Kidney capillary endothelial cell (primary cell): ENCODE results near the gene CYTH3.

ENCODE experiments used
- DNase-seq: peaks from one replicate; pipeline ENCODE4 v3.0.0-alpha.2; 2018; ENCODE audit warnings: low spot score

The CYTH3 gene

DNA sequence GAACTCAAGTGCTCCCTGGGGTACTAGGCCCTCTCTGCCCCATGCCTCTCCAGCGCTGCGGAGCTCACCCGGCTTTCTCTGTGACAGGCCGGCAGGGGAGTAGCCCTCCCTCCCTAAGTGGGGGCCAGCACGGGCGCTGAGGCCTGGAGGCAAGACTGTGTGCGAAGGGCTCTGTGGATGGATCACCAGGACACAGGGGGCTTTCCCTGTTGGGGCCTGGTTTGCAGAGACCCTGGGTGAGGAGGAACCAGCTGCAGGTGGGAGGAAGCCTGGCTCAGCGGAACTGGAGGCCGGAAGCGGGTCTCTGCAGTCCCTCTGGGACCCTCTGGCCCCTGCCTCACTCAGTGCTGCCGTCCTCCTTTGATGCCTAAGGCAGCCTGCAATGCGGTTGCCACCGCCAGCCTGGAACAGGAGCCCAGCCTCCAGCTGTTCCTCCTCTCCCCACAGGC, 106.0 kb downstream of the CYTH3 start:
- DNase-seq, result no peak

DNA sequence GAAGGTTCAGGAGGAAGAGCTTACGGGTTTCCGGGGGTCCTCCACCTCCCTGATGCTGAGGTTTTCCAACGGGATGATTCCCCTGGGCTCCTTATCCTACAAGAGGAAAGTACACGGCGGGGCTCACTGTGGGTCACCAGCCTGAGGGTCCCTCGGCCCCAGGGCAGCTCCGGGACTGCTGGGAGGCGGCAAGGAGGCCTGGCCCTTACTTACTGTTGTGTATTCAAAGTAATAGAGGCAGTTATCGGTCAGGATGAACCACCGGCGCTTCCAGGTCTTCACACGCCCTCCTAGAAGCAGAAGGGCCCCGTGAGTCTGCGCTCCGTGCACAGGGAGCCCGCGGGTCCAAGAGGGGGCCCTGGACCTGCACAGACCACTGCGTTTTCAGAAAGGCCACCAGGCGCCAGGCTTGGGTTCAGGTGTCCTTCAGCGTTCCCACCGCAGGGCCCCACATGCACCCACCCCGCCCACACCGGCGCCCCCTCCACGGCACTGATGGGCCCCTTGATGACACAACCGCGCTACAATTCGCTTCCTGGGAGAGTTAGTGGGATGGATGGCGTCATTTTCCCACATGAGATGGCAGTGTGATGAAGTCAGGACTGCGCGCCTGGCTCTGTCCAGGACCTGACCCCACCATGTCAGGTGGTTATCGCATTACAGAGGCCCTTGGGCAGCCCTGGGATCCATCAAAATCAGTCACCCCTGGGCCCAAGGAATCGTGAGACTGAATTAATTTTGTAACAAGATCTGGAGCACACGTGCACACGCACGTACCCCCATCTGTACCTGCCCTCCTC, 106.7 kb downstream of the CYTH3 start:
- DNase-seq, result no peak

DNA sequence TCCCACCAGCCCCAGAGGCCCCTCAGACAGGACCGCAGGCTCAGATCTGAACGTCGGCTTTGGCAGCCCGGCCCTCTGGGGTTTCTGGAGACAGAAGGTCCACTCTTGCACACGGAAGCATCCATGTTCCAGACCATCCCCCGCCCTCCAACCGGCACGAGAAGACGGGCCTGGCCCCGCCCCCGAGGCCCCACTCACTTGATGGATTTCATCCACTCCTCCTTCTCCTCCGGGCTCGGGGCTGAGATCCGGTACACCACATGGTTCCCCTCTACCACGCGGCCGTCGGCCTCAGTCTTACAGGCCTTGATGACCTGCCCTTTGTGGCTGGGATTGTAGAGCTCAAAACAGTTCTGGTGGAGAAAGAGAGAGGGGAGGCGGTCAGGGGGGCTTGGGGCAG, 107.3 kb downstream of the CYTH3 start:
- DNase-seq, result no peak

DNA sequence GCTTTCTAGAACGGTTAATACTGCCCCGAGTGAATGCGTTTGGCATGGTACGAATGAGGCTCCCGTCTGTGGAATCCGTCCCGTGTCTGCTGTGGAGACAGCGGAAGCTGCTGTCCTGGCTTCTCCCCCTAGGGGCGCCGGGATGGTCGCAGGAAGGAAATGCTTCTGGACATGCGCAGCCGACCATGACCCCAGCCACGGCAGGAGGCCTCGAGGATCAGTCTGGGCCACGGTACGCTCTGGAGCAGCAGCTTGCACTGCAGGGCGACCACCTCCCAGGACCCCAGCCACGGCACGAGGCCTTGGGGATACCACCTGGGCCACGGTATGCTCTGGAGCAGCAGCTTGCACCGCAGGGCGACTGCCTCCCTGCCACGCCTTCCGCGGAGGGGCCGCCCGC, 107.9 kb downstream of the CYTH3 start:
- peak; percentile 44 for DNase-seq

DNA sequence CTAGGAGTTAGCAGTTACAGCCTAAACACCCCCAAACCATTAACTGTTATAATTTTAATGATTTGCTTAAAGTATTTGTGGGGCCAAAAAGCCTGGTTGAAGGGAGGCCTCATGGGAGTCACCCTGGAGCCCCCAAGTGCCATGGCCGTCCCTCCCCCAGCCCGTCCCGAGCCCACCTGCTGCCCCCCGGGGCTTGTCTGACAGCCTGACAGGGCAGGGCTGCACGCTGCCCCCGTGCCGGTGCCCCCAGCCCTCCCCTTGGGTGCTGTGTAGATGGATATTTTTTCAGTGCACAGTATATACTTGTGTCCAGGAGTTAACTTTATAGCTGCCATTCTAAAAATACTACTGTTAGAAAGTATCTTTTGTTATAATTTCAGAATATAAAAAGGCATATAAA, 108.4 kb downstream of the CYTH3 start:
- no peak for DNase-seq

DNA sequence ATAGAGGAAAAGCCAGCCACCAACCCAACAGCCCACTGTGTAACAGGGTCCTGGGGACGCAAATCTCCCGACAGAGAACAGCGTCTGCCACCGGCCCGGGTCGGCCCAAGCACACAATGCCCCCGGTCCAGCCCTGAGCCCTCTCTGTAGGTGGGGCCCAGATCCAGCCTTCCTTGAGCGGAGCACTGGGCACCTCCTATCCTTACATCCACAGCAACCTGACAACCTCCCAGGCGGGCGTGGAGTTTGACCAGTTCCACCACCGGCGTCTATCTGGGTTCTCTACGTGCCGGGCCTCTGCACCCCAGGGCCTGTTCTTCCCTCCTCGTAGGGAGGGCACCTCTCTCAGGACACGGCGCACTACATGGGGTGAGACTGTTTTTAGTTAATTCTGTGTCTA, 109.0 kb downstream of the CYTH3 start:
- DNase-seq, result no peak

DNA sequence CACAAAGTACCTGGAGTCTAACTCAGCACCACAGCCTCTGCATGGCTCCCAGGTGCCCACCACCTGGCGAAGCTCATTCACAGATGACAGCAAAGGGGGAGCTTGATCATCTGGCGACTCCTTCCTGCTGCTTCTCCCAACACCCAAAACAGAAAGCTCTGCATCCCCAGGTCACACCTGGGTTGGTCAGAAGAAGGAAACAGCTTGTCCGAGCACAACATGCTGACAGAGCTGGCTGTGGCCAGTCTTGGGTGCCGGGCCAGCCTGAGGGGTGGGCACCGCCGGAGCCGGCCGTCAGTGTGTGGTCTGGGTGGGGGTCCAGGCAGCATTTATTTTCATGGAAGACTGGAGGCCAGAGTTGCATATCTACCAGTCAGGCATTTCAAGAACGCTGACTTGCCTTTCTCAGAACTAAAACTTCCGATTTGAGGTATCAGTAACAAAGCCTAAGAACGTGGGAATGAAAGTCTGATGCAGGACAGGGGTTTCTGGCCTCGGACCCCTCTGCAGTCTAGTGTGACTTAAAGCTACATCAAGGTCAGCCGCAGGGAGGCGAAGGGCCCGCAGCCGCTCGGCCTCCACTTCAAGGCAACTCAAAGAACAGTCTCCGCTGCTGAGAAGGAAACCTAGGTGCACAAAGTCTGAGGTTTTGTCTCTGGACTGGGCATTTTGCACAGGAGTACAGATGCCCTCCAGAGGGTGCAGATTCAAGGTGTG, 109.6 kb downstream of the CYTH3 start:
- no peak for DNase-seq

DNA sequence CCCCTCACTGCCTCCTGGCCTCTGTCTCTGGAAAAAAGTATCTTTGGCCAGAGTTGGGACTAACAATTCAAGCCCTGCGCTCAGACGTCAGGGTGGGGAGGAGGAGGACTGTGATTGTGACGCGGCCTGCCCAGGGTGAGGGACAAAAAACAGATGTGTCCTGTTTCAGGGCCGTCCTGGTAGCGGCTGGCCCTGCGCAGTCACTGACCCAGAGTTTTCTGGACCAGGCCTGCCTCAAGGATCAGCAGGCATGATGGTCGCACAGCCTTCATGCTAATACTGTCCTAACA, 110.1 kb downstream of the CYTH3 start:
- no peak for DNase-seq

DNA sequence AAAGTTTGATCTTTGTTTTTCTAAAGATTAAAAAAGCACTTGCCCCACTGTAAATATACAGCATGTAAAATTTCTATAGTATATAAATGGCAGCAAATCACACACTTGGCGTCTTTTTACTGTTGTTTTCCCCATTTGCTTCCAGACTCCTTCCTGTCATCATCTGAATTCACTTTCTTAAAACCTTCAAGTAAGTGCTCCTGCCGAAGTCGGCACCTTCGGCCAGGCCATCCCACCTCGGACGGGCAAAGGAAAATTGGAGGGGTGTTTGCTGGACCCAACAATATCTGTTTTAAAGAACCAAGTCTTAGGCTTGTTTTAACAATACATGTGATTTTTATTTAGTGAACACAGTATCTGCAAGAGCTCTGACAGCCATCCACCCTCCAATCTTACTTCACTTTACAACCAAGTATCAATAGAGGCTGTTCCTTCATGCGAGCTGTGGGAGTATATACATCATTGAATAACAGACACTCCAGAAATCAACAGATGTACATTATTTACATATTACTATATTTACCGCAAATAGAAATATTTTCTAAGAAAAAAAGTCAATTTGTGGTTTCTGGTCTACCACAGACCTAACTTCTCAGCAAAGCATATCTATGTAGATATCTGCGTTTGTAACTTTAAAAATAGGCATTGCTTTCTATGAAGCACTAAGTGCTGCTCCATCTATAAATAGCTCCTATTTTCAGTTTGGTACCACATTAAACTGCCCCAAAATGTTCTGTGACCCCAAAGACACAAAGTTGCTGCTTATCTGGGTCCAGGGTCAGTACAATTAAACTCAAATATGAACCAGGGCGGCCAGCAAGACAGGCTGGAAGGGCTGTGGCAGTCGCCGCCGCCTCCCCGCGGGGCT, 110.7 kb downstream of the CYTH3 start:
- no peak for DNase-seq

DNA sequence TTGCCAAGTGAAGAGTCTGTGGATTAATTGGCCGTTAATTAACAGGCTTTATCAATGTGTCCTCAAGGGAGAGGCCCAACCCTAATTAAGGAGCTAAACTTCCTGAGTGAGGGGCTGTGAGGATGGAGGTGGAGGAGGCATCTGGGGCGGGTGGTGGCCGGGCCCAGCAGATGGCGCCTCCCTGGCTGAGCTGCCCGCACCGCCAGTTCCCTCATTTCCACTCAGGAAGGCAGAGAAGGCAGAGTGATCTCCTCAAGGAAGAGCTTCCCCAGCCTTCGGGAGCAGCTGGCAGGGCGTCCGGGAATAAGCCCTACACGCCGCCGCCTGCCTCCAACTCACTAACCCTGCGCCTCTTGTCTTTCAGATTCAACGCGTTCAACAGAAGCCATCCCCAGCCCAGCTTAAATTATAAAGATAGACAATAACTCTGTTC, 112.2 kb downstream of the CYTH3 start:
- DNase-seq, result peak; percentile 64

DNA sequence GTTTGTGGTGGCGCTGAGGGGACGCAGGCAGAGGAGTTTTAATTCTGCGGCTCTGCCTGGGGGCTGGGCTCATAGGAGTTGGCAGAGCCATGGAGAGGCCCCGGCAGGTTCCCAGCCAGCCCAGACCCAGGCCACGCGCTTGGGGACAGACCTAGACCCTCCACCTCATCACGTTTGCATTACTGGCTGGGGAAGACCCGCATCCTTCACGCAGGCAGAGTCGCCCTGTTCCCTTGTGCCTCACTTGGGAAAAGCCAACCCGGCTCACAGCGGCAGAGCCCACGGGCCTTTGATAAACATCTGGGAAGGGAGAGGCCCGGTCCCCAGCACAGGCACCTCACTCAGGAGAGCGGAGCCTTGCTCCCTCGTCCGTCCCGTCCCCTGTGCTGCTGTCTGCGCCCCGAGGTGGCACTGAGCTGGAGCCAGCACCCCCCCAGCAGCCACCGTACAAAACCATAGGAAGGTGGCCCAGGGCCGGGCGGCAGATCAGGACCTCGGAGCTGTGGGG, 112.8 kb downstream of the CYTH3 start:
- no peak for DNase-seq

DNA sequence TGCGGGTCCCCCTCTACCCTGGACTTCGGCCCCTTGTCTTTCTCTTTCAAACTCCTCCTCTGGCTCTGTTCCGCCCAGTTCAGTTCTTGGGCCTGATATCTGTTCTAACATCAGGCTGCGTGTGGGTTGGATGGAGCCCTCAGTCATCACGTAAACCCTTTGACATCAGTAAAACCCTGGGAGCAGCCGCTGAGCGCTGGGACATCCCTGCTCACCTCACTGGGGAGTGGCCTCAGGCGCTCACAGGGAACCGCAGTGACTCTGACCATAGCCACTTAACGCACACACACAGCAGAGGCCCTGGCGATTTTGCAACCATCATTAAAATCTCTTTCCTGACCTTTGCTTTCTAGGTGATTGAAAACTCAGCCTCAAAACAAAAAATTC, 113.3 kb downstream of the CYTH3 start:
- DNase-seq, result no peak

DNA sequence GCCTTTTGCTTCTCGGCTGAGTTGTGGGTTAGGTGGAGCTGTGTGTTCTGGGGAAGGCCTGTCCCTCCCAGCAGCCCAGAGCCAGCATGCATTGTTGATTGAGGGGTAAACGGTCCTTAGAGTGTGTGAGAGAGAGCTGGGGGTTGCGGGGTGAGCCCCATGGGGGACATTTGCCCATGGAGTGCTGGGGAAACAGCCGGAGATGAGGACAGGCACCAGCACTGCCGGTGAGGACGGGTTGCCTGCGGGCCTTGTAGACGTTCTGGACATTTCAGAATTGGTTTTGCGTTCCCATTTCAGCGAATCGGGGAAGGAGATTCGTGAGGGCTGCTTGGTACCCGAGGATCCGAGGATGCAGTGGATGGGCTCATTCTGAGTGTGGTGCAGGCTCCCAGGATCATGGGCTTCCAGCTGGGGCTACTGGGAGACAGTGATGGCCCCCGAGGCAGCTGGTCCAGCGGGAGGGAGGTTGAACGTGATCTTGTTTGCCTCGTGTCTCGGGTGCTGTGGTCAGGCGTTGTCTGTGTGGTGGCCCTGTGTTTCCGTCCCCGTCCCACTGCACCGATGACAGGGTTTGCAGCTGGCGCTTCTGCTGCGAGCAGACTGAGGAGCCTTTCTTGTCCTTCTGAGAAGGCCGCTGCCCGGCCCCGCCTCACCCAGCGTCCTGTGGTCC, 113.9 kb downstream of the CYTH3 start:
- no peak for DNase-seq

DNA sequence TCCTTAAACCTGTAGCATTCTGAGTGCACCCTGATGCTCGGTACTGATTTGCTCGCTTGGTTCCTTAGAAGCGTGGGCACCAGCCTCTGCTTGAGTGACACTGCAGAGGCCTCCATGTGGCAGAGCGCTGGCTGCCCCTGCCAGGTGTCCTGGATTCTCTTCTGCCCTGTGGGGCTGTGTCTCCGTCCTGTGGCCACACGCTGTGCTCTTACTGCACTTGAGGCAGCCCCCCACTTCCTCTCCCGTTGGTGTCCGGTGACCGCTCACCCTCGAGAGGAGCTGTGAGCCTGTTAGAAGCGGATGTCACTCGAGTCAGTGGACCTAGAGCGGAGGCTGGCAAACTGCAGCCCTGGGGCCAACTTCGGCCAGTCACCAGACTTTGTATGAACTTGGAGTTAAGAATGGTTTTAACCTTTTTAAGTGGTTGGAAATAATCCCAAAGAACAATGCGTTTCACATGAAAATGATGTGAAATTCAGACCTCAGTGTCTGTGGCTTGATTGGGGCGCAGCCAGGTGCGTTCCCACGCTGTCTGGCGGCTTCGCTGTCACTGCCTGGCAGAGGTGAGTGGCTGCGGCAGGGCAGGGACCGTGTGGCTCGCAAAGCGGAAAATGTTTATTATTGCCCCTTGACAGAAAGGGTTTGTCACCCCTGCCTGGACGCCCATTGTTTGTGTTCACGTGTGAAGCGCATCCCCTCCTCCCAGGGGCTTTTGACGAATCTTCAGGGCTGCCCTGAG, 114.6 kb downstream of the CYTH3 start:
- no peak for DNase-seq

DNA sequence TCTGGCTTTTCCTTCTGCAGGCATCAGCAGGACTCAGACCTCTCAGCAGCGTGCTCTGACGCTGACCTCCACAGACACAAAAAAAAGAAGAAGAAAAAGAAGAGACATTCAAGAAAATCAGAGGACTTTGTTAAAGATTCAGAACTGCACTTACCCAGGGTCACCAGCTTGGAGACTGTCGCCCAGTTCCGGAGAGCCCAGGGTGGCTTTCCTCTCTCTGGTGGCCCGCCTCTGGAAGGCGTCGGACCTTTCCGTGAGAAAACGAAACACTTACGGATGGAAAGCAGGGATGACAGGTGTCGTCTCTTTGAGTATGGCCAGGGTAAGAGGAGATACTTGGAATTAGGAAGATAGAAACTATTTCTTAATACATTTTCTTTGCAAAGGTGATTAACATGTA, 115.7 kb downstream of the CYTH3 start:
- DNase-seq, result no peak

DNA sequence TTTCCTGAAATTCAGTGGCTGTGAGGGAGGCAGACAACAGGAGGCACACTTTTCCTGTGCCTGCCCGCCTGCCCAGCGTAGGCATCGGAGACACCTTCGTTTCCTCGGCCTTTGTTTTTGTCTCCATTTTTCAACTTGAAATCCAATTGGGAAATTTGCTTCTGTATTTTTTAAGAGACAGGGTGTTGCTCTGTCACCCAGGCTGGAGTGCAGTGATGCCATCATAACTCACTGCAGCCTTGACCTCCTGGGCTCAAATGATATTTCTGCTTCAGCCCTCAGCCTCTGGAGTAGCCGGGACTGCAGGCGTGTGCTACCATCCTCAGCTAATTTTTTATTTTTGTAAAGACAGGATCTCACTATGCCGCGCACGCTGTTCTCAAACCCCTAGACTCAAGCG, 116.8 kb downstream of the CYTH3 start:
- no peak for DNase-seq

DNA sequence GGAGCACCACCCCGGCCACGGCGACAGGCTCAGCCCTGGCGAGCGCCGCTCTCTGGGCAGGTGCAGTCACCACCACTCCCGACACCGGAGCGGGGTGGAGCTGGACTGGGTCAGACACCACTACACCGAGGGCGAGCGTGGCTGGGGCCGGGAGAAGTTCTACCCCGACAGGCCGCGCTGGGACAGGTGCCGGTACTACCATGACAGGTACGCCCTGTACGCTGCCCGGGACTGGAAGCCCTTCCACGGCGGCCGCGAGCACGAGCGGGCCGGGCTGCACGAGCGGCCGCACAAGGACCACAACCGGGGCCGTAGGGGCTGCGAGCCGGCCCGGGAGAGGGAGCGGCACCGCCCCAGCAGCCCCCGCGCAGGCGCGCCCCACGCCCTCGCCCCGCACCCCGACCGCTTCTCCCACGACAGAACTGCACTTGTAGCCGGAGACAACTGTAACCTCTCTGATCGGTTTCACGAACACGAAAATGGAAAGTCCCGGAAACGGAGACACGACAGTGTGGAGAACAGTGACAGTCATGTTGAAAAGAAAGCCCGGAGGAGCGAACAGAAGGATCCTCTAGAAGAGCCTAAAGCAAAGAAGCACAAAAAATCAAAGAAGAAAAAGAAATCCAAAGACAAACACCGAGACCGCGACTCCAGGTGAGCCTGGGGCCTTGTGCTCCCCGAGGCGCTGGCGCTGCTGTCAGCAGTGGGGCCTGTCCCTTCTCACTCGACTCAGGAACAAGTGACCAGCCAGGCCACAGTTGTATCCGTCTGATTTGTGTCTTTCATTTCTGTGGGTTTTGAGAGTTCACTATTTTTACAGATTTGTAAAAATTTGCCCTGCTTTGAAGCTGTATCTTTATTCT, 117.7 kb downstream of the CYTH3 start:
- DNase-seq, result no peak

DNA sequence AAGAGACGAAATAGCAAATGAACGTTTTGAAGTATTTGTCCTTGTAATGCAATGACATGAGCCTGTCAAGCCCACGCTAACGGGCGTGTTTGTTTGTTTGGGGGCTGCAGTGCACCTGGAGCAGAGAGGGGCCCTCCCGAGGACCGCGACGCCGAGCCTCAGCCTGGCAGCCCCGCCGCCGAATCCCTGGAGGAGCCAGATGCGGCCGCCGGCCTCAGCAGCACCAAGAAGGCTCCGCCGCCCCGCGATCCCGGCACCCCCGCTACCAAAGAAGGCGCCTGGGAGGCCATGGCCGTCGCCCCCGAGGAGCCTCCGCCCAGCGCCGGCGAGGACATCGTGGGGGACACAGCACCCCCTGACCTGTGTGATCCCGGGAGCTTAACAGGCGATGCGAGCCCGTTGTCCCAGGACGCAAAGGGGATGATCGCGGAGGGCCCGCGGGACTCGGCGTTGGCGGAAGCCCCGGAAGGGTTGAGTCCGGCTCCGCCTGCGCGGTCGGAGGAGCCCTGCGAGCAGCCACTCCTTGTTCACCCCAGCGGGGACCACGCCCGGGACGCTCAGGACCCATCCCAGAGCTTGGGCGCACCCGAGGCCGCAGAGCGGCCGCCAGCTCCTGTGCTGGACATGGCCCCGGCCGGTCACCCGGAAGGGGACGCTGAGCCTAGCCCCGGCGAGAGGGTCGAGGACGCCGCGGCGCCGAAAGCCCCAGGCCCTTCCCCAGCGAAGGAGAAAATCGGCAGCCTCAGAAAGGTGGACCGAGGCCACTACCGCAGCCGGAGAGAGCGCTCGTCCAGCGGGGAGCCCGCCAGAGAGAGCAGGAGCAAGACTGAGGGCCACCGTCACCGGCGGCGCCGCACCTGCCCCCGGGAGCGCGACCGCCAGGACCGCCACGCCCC, 118.5 kb downstream of the CYTH3 start:
- DNase-seq, result no peak

DNA sequence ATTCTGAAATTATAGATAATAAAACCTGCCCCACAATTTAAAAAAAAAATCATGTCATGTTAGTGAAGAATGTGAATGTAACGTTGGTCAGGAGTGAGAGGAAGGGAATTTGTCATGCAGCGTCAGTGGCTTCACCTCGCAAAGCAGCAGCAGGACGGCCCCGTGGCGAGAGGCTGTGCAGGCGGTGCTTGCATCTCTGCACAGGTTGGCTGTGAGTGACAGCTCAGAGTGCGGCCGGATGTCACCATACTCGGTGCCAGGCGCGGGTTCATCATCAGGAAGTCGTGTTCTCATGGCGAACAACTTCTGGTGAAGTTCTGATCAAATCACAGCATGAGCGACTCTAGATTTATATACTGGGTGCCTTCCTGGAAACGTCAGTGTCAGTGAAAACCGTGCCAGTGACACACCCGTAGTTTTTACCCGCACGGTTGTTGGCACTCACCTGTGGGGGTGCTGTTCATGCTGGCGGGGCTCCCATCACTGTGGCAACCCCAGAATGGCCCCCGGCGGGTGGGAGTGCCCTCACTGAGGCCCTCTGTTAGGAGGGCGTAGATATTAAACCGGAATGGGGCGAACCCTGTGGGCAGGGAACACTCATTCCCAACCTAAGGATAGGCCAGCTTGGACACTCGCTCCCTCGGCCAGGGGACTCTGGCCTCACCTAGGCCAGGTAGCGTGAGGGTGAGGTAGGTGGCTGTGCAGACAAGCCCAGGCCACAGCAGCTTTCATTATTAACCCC, 120.3 kb downstream of the CYTH3 start:
- DNase-seq, result no peak
